Skeletal muscle tissue (tissue), 4 donors: ENCODE data around the gene SKP2. TPM values are rescaled to one million over a fixed set of nuclear protein-coding genes. Genes with fewer than 3 reads are reported as not detected.

Experiments used
- H3K27ac ChIP-seq: one replicate; pipeline ENCODE4 v1.7.0; 2013; ENCODE audit warnings: mild to moderate bottlenecking, low read depth, low read length, inconsistent platforms
- H3K27me3 ChIP-seq, 3 donors: one replicate each; pipeline ENCODE4 v1.7.0; 2013; ENCODE audit warnings: low read length in 3 of 3; ENCODE audit not compliant: control insufficient read depth in 3 of 3, insufficient read depth in 3 of 3
- H3K36me3 ChIP-seq, 3 donors: one replicate each; pipeline ENCODE4 v1.7.0; 2013; ENCODE audit warnings: low read length in 3 of 3; ENCODE audit not compliant: control insufficient read depth in 3 of 3, insufficient read depth in 3 of 3
- H3K4me1 ChIP-seq, 3 donors: one replicate each; pipeline ENCODE4 v1.7.0; 2013; ENCODE audit warnings: low read length in 3 of 3, mild to moderate bottlenecking in 3 of 3; ENCODE audit not compliant: control insufficient read depth in 3 of 3, insufficient read depth in 3 of 3
- H3K4me3 ChIP-seq, 3 donors: one replicate each; pipeline ENCODE4 v1.7.0; 2013; ENCODE audit warnings: low read length in 3 of 3
- H3K9ac ChIP-seq, 3 donors: one replicate each; pipeline ENCODE4 v1.7.0; 2013; ENCODE audit warnings: low read length in 3 of 3, mild to moderate bottlenecking in 3 of 3, moderate library complexity in 2 of 3, low read depth in 1 of 3
- H3K9me3 ChIP-seq, 3 donors: one replicate each; pipeline ENCODE4 v1.7.0; 2013; ENCODE audit warnings: low read length in 3 of 3; ENCODE audit not compliant: control insufficient read depth in 3 of 3
- total RNA-seq: library from RNA; depleted of rRNA; stranded (reverse); fragments of >200 nt; gene quantifications from one replicate; pipeline ENCODE4 v1.2.3, GENCODE V29; 2014
- donor health status: Osteomylitis.

SKP2 gene
- total RNA-seq, 1 donor from 2014 or later: 34.4 TPM

GRCh38 chr5:36214436-36214835 lies 62.5 kb downstream of the SKP2 start:
- H3K4me3 ChIP-seq: no peak overlapping the region
- H3K36me3 ChIP-seq: peaks cover 4 to 45% (median 39%) of the 10 kb centered on the region in 3 donors
- H3K9ac ChIP-seq: no peak overlapping the region
- H3K4me1 ChIP-seq: no peaks in the 10 kb centered on the region
- no peaks in the 10 kb centered on the region for H3K27me3 ChIP-seq
- no peaks in the 10 kb centered on the region for H3K9me3 ChIP-seq
- no peak overlapping the region for H3K27ac ChIP-seq

- H3K36me3 ChIP-seq: peaks cover 9 to 44% (median 42%) of the 10 kb centered on the region in 3 donors
These were observed 64.0 kb downstream of the SKP2 start for GRCh38 chr5:36215910-36216309.

GRCh38 chr5:36217567-36217966 lies 65.7 kb downstream of the SKP2 start:
- Histone ChIP-seq H3K9me3 (no peaks in the 10 kb centered on the region), H3K4me3 (no peak overlapping the region), H3K36me3 (peaks cover 10 to 46% (median 39%) of the 10 kb centered on the region in 3 donors), H3K9ac (no peak overlapping the region), H3K27me3 (no peaks in the 10 kb centered on the region), H3K27ac (no peak overlapping the region), H3K4me1 (no peaks in the 10 kb centered on the region)

More at GRCh38 chr5:36215910-36216309, 64.0 kb downstream of the SKP2 start:
- no peaks in the 10 kb centered on the region for H3K27me3 ChIP-seq
- no peaks in the 10 kb centered on the region for H3K9me3 ChIP-seq
- H3K4me3 ChIP-seq: no peak overlapping the region
- H3K9ac ChIP-seq: no peak overlapping the region
- no peak overlapping the region for H3K27ac ChIP-seq
- no peaks in the 10 kb centered on the region for H3K4me1 ChIP-seq

GRCh38 chr5:36217988-36218387 lies 66.1 kb downstream of the SKP2 start:
- Histone ChIP-seq H3K27ac (no peak overlapping the region), H3K9me3 (no peaks in the 10 kb centered on the region), H3K9ac (no peak overlapping the region), H3K36me3 (peaks cover 10 to 41% (median 39%) of the 10 kb centered on the region in 3 donors), H3K4me3 (no peak overlapping the region), H3K27me3 (no peaks in the 10 kb centered on the region), H3K4me1 (no peaks in the 10 kb centered on the region)

- no peak overlapping the region for H3K9ac ChIP-seq
- no peaks in the 10 kb centered on the region for H3K4me1 ChIP-seq
- no peak overlapping the region for H3K27ac ChIP-seq
- H3K36me3 ChIP-seq: peaks cover 15 to 40% (median 31%) of the 10 kb centered on the region in 3 donors
- H3K4me3 ChIP-seq: no peak overlapping the region
- no peaks in the 10 kb centered on the region for H3K9me3 ChIP-seq
- H3K27me3 ChIP-seq: no peaks in the 10 kb centered on the region
These were observed 70.7 kb downstream of the SKP2 start for GRCh38 chr5:36222620-36223019.

- Histone ChIP-seq H3K27me3 (no peaks in the 10 kb centered on the region), H3K27ac (no peak overlapping the region)
These were observed 75.1 kb downstream of the SKP2 start for GRCh38 chr5:36227046-36227445.

GRCh38 chr5:36228505-36228904 lies 76.6 kb downstream of the SKP2 start:
- H3K4me1 ChIP-seq: peaks cover 0 to 7% (median 0%) of the 10 kb centered on the region in 3 donors
- no peaks in the 10 kb centered on the region for H3K9me3 ChIP-seq
- no peaks in the 10 kb centered on the region for H3K27me3 ChIP-seq
- H3K36me3 ChIP-seq: peaks cover 6 to 15% (median 12%) of the 10 kb centered on the region in 3 donors
- H3K4me3 ChIP-seq: no peak overlapping the region
- no peak overlapping the region for H3K27ac ChIP-seq
- H3K9ac ChIP-seq: no peak overlapping the region

More at GRCh38 chr5:36227046-36227445, 75.1 kb downstream of the SKP2 start:
- Histone ChIP-seq H3K4me1 (peaks cover 0 to 7% (median 0%) of the 10 kb centered on the region in 3 donors), H3K9ac (no peak overlapping the region), H3K9me3 (no peaks in the 10 kb centered on the region), H3K36me3 (peaks cover 9 to 25% (median 12%) of the 10 kb centered on the region in 3 donors), H3K4me3 (no peak overlapping the region)

GRCh38 chr5:36230151-36230790 lies 78.4 kb downstream of the SKP2 start:
- Histone ChIP-seq H3K9me3 (no peaks in the 10 kb centered on the region), H3K4me3 (no peak overlapping the region), H3K4me1 (peaks cover 0 to 7% (median 0%) of the 10 kb centered on the region in 3 donors), H3K27ac (no peak overlapping the region), H3K27me3 (no peaks in the 10 kb centered on the region), H3K9ac (no peak overlapping the region), H3K36me3 (peaks cover 1 to 6% (median 4%) of the 10 kb centered on the region in 3 donors)

- Histone ChIP-seq H3K9me3 (no peaks in the 10 kb centered on the region), H3K27me3 (no peaks in the 10 kb centered on the region), H3K9ac (no peak overlapping the region), H3K4me3 (no peak overlapping the region), H3K4me1 (peaks cover 0 to 8% (median 2%) of the 10 kb centered on the region in 3 donors), H3K36me3 (no peaks in the 10 kb centered on the region), H3K27ac (no peak overlapping the region)
These were observed 80.6 kb downstream of the SKP2 start for GRCh38 chr5:36232533-36232932.
